Common myeloid progenitor, CD34-positive (primary cell): ENCODE data around the gene CER1.

ENCODE experiments used
- CTCF ChIA-PET: fragments of 350-600 bp; sonication (Branson Sonifier 250); formaldehyde crosslinking; loops from one replicate; lab custom pipeline; 2021; ENCODE audit warnings: antibody characterized with exemption; lab: Charles Lee
- POLR2A ChIA-PET: fragments of 350-600 bp; sonication (Branson Sonifier 250); formaldehyde crosslinking; loops from one replicate; lab custom pipeline; 2021; ENCODE audit warnings: antibody characterized with exemption; lab: Charles Lee
- DNase-seq, 3 donors: peaks; one replicate each; pipeline versions ENCODE4 v3.0.0 to v3.0.0-alpha.2; 2013
- H3K27ac ChIP-seq, 2 experiments: 1 replicate in 1 of 2; 2 replicates in 1 of 2; pipeline ENCODE4 v1.7.0; 2013; ENCODE audit warnings: inconsistent platforms in 2 of 2, low read length in 2 of 2, mild to moderate bottlenecking in 2 of 2, low read depth in 1 of 2, moderate library complexity in 1 of 2; ENCODE audit not compliant: severe bottlenecking in 2 of 2, insufficient read depth in 1 of 2, poor library complexity in 1 of 2
- H3K27me3 ChIP-seq, 5 experiments: replicated peaks in 2 of 5; 1 replicate in 3 of 5; 2 replicates in 2 of 5; pipeline versions ENCODE4 v1.6.1 to v1.7.0; 2013; ENCODE audit warnings: low read length in 4 of 5, mild to moderate bottlenecking in 2 of 5, moderate library complexity in 2 of 5, inconsistent platforms in 1 of 5; ENCODE audit not compliant: insufficient read depth in 5 of 5, control insufficient read depth in 4 of 5
- H3K36me3 ChIP-seq, 4 experiments: 1 replicate in 2 of 4; 2 replicates in 2 of 4; pipeline versions ENCODE4 v1.6.1 to v1.7.0; 2013; ENCODE audit warnings: low read length in 3 of 4, control low read depth in 1 of 4, mild to moderate bottlenecking in 1 of 4; ENCODE audit not compliant: control insufficient read depth in 4 of 4, insufficient read depth in 4 of 4
- H3K4me1 ChIP-seq, 4 experiments: 1 replicate in 3 of 4; 2 replicates in 1 of 4; pipeline versions ENCODE4 v1.6.1 to v1.7.1; 2013; ENCODE audit warnings: low read length in 3 of 4, mild to moderate bottlenecking in 3 of 4, control low read depth in 1 of 4, inconsistent platforms in 1 of 4, moderate library complexity in 1 of 4; ENCODE audit not compliant: control insufficient read depth in 4 of 4, insufficient read depth in 4 of 4; ENCODE audit errors: control extremely low read depth in 1 of 4
- H3K4me3 ChIP-seq, 7 experiments: 1 replicate in 4 of 7; 2 replicates in 3 of 7; pipeline versions ENCODE4 v1.5.1 to v1.7.0; 2013; ENCODE audit warnings: mild to moderate bottlenecking in 7 of 7, low read length in 6 of 7, moderate library complexity in 6 of 7, inconsistent platforms in 2 of 7, low read depth in 2 of 7, control low read depth in 1 of 7; ENCODE audit not compliant: insufficient read depth in 4 of 7, control insufficient read depth in 1 of 7; ENCODE audit errors: extremely low read depth in 1 of 7
- H3K9me3 ChIP-seq, 5 experiments: 1 replicate in 4 of 5; 2 replicates in 1 of 5; pipeline versions ENCODE4 v1.6.1 to v1.7.1; 2013; ENCODE audit warnings: low read length in 4 of 5, mild to moderate bottlenecking in 2 of 5, inconsistent platforms in 1 of 5, low read depth in 1 of 5, moderate library complexity in 1 of 5; ENCODE audit not compliant: control insufficient read depth in 4 of 5, insufficient read depth in 2 of 5; ENCODE audit errors: control extremely low read depth in 1 of 5
- WGBS: methylation state at CpG from one replicate; pipeline ENCODE4 v1.1.5; 2013; ENCODE audit not compliant: insufficient coverage; 5-methylcytosine and 5-hydroxymethylcytosine counted together

CER1 gene

DNA sequence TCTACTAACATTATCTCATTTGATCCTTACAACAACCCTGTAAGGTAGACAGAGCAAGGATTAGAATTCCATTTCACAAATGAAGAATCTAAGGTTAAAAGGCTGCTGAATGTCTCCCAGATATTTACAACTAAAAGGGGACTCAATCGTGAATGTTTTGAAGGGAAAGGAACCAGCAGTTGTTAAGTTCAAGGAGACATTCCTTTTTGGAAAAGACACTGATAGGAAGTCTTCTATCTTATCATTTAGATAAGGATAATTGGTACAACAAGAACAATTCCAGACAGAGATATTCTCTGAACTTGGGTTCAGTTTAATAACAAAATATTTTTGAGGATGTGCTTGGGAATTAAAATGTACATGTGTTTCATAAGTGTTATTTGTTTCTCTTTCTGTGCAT, 37.5 kb upstream of the CER1 start:
- no peaks in the 10 kb centered on the region for H3K9me3 ChIP-seq
- no peaks in the 10 kb centered on the region for H3K4me1 ChIP-seq
- ChIA-PET POLR2A (no interaction called here), CTCF (interaction anchor here (0.9 kb wide), 1 partner anchor 9 kb away, joined by 3 read pairs; no protein-coding TSS in a partner anchor)
- H3K36me3 ChIP-seq, result peaks cover 0 to 2% (median 0%) of the 10 kb centered on the region in 4 experiments
- no peak overlapping the region for H3K4me3 ChIP-seq
- H3K27me3 ChIP-seq, result peaks cover 0 to 2% (median 0%) of the 10 kb centered on the region in 5 experiments
- no peak for DNase-seq
- WGBS, result 0% methylated on average over 1 of the region's 1 CpG
- no peak overlapping the region for H3K27ac ChIP-seq

DNA sequence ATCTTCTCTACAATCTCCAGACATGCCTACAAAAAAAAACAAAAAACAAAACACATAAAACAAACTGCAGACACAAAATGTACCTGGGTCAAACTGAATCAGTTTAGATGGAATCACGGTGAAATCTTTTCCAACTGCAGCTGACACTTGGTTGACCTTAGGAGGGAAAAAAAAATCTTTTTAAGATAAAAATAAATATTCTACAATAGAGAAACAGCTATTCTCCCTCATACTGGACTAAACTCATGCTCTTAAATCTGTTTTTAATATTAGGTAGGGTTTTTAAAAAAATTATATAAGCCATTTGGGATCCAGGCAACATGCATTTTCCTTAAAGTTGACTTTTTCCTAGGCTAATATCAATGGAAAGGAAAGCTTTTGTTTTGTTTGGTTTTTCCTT, 33.8 kb upstream of the CER1 start:
- POLR2A ChIA-PET, result no interaction called here
- Histone ChIP-seq H3K27me3 (peaks cover 0 to 2% (median 0%) of the 10 kb centered on the region in 5 experiments), H3K4me3 (no peak overlapping the region), H3K4me1 (no peaks in the 10 kb centered on the region), H3K9me3 (no peaks in the 10 kb centered on the region), H3K36me3 (peaks cover 0 to 8% (median 0%) of the 10 kb centered on the region in 4 experiments), H3K27ac (no peak overlapping the region)
- no CpG with 5 or more reads among the region's 1 CpG for WGBS
- CTCF ChIA-PET, result no interaction called here
- no peak for DNase-seq

DNA sequence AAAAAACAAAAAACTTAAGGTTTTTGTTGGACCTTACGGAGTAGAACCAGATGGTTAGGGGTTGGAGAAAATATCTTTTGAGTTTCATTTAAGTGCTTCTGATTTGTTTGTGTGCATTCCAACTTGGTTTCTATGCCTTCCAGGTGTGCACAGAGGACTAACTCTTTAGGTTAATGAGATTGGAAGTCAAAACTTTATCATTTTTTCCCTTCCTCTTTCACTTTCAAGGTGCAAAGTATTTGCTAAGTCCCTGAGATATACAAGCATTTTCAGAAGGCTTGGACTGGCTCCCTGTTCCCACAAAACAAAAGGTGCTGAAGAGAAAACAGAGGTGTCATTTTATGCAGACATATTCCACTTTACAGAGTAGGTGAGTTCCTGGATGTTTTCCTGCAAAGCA, 30.3 kb upstream of the CER1 start:
- Histone ChIP-seq H3K27me3 (peaks cover 0 to 4% (median 0%) of the 10 kb centered on the region in 5 experiments), H3K9me3 (no peaks in the 10 kb centered on the region), H3K36me3 (peaks cover 0 to 8% (median under 1%) of the 10 kb centered on the region in 4 experiments), H3K4me1 (no peaks in the 10 kb centered on the region), H3K27ac (no peak overlapping the region), H3K4me3 (no peak overlapping the region)
- ChIA-PET POLR2A (interaction anchor here (0.5 kb wide), 1 partner anchor 27 kb away, joined by 3 read pairs; no protein-coding TSS in a partner anchor), CTCF (interaction anchor here (1.0 kb wide), 1 partner anchor 15 kb away, joined by 3 read pairs; no protein-coding TSS in a partner anchor)
- no peak for DNase-seq
- no CpG with 5 or more reads among the region's 1 CpG for WGBS

DNA sequence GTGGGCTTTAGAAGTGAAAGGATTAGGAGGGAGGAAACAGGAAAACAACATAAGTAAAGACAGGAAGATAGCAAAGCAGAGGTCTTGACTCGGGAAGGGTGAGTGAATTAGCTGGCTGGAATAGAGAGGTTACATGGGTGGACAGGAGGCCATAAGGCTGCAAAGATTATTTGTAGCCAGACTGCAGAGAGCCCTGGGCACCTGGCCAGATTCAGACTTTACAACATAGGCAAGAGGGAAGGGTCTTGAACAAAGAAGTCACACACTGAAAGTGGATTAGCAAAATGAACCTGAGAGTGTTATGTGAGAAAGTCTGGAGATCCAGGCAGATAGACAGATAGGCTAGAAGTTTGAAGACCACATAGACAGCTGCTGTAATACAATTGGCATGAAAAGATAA, 29.7 kb upstream of the CER1 start:
- Histone ChIP-seq H3K4me1 (no peaks in the 10 kb centered on the region), H3K27me3 (peaks cover 0 to 4% (median 0%) of the 10 kb centered on the region in 5 experiments), H3K36me3 (peaks cover 0 to 8% (median under 1%) of the 10 kb centered on the region in 4 experiments), H3K27ac (no peak overlapping the region), H3K4me3 (no peak overlapping the region), H3K9me3 (no peaks in the 10 kb centered on the region)
- WGBS, result 60% methylated on average over 1 of the region's 1 CpG
- CTCF ChIA-PET, result interaction anchor here (0.9 kb wide), 1 partner anchor 15 kb away, joined by 3 read pairs; no protein-coding TSS in a partner anchor
- POLR2A ChIA-PET, result interaction anchor here (0.5 to 0.9 kb wide), 2 partner anchors 28 to 286 kb away, joined by 3 read pairs; no protein-coding TSS in a partner anchor
- DNase-seq, result no peak

DNA sequence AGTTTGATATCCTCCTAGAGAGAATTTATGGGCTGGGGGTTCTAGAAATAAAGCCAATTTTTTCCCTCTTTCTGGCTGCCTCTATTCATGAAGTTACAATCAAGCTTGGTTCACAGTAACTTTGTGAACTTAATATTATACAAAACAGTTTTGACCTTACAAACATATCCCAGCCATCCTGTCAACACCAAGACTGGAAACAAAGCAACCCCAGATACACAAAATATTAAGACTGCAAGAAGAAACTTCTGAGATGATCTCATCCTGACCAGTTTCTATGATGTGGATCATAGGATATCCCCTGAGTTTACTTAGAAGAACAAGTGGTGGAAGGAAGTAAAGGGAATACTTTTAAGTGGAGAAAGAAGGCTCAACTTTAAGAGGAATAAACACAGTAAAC, 28.3 kb upstream of the CER1 start:
- POLR2A ChIA-PET, result no interaction called here
- CTCF ChIA-PET, result interaction anchor here (0.9 to 2.1 kb wide), 3 partner anchors 10 to 18 kb away, joined by 3 to 6 read pairs (median 4); no protein-coding TSS in a partner anchor
- no peak for DNase-seq

DNA sequence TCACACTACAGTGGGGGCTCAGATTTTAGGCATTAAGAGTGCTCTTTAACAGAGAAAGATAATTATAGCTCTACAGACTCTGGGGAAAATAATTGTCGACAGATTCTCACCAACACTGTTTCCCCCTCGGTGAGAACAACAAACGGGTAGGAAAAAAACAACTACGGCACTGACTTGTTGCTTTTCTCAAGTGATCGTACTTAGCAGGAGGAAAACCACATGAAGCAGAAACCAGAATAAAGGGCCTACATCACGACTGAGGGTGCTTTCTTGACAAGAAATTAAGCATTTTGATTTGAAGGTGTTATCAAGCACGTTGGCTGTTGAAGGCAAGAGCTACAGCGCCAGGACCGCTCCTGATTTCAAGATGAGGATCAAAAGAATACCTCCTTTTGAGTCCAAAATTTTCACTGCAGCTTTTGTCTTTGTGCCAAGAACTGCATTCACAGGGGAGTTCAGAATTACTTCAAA, 27.2 kb upstream of the CER1 start:
- no peaks in the 10 kb centered on the region for H3K9me3 ChIP-seq
- H3K27ac ChIP-seq, result no peak overlapping the region
- ChIA-PET POLR2A (no interaction called here), CTCF (interaction anchor here (1.4 to 2.1 kb wide), 2 partner anchors 9 to 19 kb away, joined by 4 to 6 read pairs; no protein-coding TSS in a partner anchor)
- H3K4me3 ChIP-seq, result no peak overlapping the region
- H3K27me3 ChIP-seq, result peaks cover 0 to 2% (median 0%) of the 10 kb centered on the region in 5 experiments
- 80% methylated on average over 9 of the region's 9 CpGs for WGBS
- no peak for DNase-seq
- H3K36me3 ChIP-seq, result peaks cover 0 to 16% (median 3%) of the 10 kb centered on the region in 4 experiments
- no peaks in the 10 kb centered on the region for H3K4me1 ChIP-seq

More for the DNA sequence above, 28.3 kb upstream of the CER1 start:
- H3K4me3 ChIP-seq, result no peak overlapping the region
- H3K36me3 ChIP-seq, result peaks cover 0 to 10% (median 3%) of the 10 kb centered on the region in 4 experiments
- no peaks in the 10 kb centered on the region for H3K9me3 ChIP-seq
- no peak overlapping the region for H3K27ac ChIP-seq
- H3K4me1 ChIP-seq, result no peaks in the 10 kb centered on the region
- H3K27me3 ChIP-seq, result peaks cover 0 to 4% (median 0%) of the 10 kb centered on the region in 5 experiments

DNA sequence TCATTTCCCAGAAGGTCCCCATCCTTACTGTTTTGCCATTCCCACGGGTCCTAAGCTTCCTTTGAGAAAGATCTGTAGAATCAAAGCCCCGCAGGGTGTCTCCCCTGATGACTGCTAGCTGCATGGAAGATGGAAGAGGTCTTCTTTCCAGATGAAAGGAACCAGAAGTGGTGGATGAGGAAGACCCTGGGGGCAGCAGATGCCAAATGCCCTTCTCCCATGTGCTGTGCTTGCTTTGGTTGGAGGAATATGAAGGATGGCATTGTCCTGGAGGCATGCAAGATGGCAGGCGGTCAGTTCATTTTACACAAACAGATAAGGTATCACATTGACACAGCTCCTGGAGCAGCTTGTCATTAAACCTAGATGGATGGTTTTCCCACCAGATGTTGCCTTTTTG, 25.8 kb upstream of the CER1 start:
- Histone ChIP-seq H3K4me1 (no peaks in the 10 kb centered on the region), H3K9me3 (no peaks in the 10 kb centered on the region), H3K27ac (no peak overlapping the region), H3K27me3 (peaks cover 0 to 2% (median 0%) of the 10 kb centered on the region in 5 experiments), H3K4me3 (no peak overlapping the region), H3K36me3 (peaks cover 0 to 11% (median 3%) of the 10 kb centered on the region in 4 experiments)
- 100% methylated on average over 1 of the region's 3 CpGs for WGBS
- no peak for DNase-seq
- CTCF ChIA-PET, result no interaction called here
- POLR2A ChIA-PET, result no interaction called here
